GM12875 (cell line): Measurements from ENCODE around the gene B4GALT2.

Source experiments
- H3K4me3 ChIP-seq: one replicate; pipeline ENCODE4 v1.5.1; 2011; ENCODE audit warnings: low read depth, low read length, control low read depth
- CTCF ChIP-seq: IDR thresholded peaks from 2 replicates; pipeline ENCODE4 v1.5.1; 2011; ENCODE audit warnings: low read depth, mild to moderate bottlenecking, control low read depth, inconsistent platforms, low read length, moderate library complexity, borderline replicate concordance; ENCODE audit not compliant: insufficient read depth

B4GALT2 gene

GRCh38 chr1:44032170-44032790, 53.3 kb downstream of the B4GALT2 start:
- no peak for TF ChIP-seq CTCF
- H3K4me3 ChIP-seq, result no peak overlapping the region

GRCh38 chr1:44033041-44033575, 54.1 kb downstream of the B4GALT2 start:
- TF ChIP-seq CTCF, result no peak
- no peak overlapping the region for H3K4me3 ChIP-seq

- no peak overlapping the region for H3K4me3 ChIP-seq
- no peak for TF ChIP-seq CTCF
These were observed 54.7 kb downstream of the B4GALT2 start for GRCh38 chr1:44033756-44034155.

DNA sequence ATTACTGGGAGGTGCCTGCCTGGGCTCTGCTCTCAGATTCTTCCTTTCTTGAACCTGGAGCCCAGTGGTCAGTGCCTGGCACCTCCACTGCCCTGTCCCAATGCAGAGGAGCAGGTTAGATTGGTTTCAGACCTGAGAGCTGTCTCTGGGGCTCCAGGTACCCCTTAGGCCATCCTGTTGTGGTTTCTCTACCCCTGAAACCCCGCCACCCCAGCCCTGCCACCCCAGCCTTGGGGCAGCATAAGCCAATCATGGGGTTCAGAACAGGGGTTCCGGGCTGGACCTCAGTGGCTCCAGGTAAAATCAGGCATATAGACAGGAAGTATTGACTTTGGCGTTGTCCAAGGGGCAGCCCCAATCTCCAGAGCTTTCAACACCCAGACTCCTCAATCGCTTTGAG, 55.4 kb downstream of the B4GALT2 start:
- TF ChIP-seq CTCF, result no peak
- no peak overlapping the region for H3K4me3 ChIP-seq

DNA sequence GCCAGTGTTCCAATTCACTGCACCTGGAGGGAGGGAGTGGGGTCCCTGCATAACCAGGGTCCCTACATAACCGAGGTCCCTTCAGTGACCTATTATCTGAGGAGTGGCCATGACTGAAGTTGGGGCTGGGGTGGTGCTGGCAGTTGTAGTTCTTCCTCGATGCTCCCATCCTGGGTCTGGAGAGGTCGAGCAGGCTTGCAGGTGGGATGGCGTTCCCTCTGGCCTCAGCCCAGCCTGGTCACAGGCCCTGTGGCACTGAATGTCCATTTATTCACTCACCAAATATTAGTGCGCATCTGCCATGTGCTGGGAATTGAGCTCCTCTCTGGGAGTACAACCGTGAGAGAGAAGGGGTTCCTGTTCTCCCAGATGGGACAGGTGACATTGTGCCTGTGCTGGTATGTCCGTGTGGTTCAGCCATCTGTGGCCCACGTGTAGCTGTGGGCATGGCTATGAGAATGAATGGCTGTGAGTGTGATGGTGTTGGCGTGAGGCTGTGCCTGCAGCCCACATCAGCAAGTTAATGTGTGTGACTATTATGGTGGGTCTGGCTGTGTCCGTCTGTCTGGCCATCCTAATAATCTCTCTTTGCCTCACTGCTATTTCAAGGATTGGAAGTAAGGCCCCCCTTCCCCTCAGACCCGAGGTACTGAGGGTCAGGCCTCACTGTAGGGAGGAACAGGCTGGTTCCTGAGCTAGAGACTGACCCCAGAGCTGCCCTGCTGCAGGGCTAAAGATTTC, 56.1 kb downstream of the B4GALT2 start:
- no peak for TF ChIP-seq CTCF

GRCh38 chr1:44035726-44036408, 56.9 kb downstream of the B4GALT2 start:
- no peak for TF ChIP-seq CTCF
- no peak overlapping the region for H3K4me3 ChIP-seq

More for the DNA sequence above, 56.1 kb downstream of the B4GALT2 start:
- no peak overlapping the region for H3K4me3 ChIP-seq
